ENCODE results near the gene MRPL58.
A peak's percentile ranks its signal among the peaks of the same experiment; 100 is the strongest.
"Not testable (repeated sequence)": the region's sequence is repeated elsewhere in the genome, so short reads cannot be mapped to it uniquely, and the experiment has no call there.

Gene MRPL58

GRCh38 chr17:74978240-74978639 lies 34.2 kb upstream of the MRPL58 start:
- no peak overlapping the region for H3K4me3 Mint-ChIP-seq
- H3K4me1 Mint-ChIP-seq (ENCODE audit: low read depth) = peaks cover 24% of the 10 kb centered on the region
- H3K9me3 Mint-ChIP-seq = no peaks in the 10 kb centered on the region
- H3K36me3 Mint-ChIP-seq (ENCODE audit: low read depth) = no peaks in the 10 kb centered on the region
- intact Hi-C loops (cut with micrococcal nuclease) = no loop called here
- no peak overlapping the region for H3K27ac Mint-ChIP-seq
- peaks cover 78% of the 10 kb centered on the region for H3K27me3 Mint-ChIP-seq

GRCh38 chr17:74979408-74980146 lies 32.9 kb upstream of the MRPL58 start:
- Mint-ChIP-seq H3K4me1 (ENCODE audit: low read depth) (peaks cover 24% of the 10 kb centered on the region), H3K27ac (no peak overlapping the region), H3K4me3 (no peak overlapping the region), H3K36me3 (ENCODE audit: low read depth) (no peaks in the 10 kb centered on the region), H3K9me3 (no peaks in the 10 kb centered on the region), H3K27me3 (peaks cover 76% of the 10 kb centered on the region)
- intact Hi-C loops (cut with micrococcal nuclease) = no loop called here

DNA sequence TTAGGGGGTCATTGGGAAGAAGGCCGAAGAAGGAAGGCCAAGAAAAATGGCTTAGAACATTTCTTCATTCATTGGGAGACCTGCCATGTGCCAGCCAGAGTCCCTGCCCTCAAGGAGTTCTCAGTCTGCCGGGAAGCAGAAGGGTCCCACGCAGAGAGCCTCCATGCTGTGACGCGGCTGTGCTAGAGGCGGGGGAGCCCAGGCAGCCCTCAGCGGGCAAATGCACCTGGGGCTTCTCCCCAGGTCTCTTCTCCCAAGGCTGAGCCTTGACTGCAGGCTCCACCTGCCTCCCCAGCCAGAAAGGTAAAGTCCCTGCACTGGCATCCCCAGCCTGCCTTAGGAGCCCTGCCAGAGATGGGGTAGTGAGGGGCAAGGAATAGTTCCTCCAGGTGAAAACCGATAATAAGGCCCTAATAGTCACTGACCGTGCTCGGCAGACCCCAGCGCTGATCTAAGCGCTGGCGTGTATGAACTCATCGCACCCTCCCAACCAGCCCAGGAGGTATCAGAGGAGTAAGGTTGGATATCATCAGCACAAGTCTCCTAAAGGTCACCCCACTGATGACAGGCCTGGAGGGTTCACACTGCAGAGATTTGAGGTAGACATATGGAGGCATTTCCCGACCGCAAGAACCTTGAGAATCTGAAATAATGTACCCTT lies 31.0 kb upstream of the MRPL58 start:
- Mint-ChIP-seq H3K4me3 (peak overlapping the region; percentile 70), H3K27me3 (peaks cover 70% of the 10 kb centered on the region), H3K4me1 (ENCODE audit: low read depth) (peaks cover 35% of the 10 kb centered on the region), H3K9me3 (no peaks in the 10 kb centered on the region), H3K36me3 (ENCODE audit: low read depth) (no peaks in the 10 kb centered on the region), H3K27ac (peak overlapping the region; percentile 1)
- intact Hi-C loops (cut with micrococcal nuclease) = no loop called here

- intact Hi-C loops (cut with micrococcal nuclease) = no loop called here
- Mint-ChIP-seq H3K9me3 (no peaks in the 10 kb centered on the region), H3K4me1 (ENCODE audit: low read depth) (peaks cover 37% of the 10 kb centered on the region), H3K27me3 (peaks cover 67% of the 10 kb centered on the region), H3K4me3 (peak overlapping the region; percentile 70), H3K27ac (peak overlapping the region; percentile 1), H3K36me3 (ENCODE audit: low read depth) (no peaks in the 10 kb centered on the region)
Observed at GRCh38 chr17:74981979-74982662, 30.3 kb upstream of the MRPL58 start.

GRCh38 chr17:74982663-74983313 lies 29.7 kb upstream of the MRPL58 start:
- H3K9me3 Mint-ChIP-seq; H3K36me3 Mint-ChIP-seq (ENCODE audit: low read depth); H3K27ac Mint-ChIP-seq; intact Hi-C loops (cut with micrococcal nuclease): not testable (repeated sequence)
- H3K27me3 Mint-ChIP-seq = peaks cover 66% of the 10 kb centered on the region
- peak overlapping the region; percentile 70 for H3K4me3 Mint-ChIP-seq
- H3K4me1 Mint-ChIP-seq (ENCODE audit: low read depth) = peaks cover 40% of the 10 kb centered on the region

DNA sequence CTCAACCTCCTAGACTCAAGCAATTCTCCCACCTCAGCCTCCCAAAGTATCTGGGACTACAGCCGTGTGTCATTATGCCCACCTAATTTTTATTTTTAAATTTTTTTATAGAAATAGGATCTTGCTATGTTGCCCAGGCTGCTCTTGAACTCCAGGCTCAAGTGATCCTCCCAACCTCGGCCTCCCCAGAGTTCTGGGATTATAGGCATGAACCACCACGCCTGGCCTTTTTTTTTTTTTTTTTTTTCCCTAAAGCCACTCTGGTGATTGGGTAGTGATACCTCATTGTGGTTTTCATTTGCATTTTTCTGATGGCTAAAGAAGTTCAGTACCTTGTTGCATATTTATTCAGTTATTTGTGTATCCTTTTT lies 26.3 kb upstream of the MRPL58 start:
- Mint-ChIP-seq H3K36me3 (ENCODE audit: low read depth) (peaks cover 11% of the 10 kb centered on the region), H3K27me3 (peaks cover 61% of the 10 kb centered on the region), H3K9me3 (no peaks in the 10 kb centered on the region), H3K27ac (no peak overlapping the region), H3K4me3 (no peak overlapping the region), H3K4me1 (ENCODE audit: low read depth) (peaks cover 53% of the 10 kb centered on the region)
- intact Hi-C loops (cut with micrococcal nuclease) = no loop called here

- peaks cover 19% of the 10 kb centered on the region for H3K36me3 Mint-ChIP-seq (ENCODE audit: low read depth)
- peaks cover 54% of the 10 kb centered on the region for H3K27me3 Mint-ChIP-seq
- H3K27ac Mint-ChIP-seq = peak within 1 kb of the TSS; percentile 92
- H3K9me3 Mint-ChIP-seq = no peaks in the 10 kb centered on the region
- intact Hi-C loops (cut with micrococcal nuclease) = no loop called here
- H3K4me3 Mint-ChIP-seq = peak within 1 kb of the TSS; percentile 83
- H3K4me1 Mint-ChIP-seq (ENCODE audit: low read depth) = peaks cover 55% of the 10 kb centered on the region
Observed at GRCh38 chr17:74987418-74987908, 25.0 kb upstream of the MRPL58 start, which contains the start of gene CDR2L. Gene CDR2L, plus strand, starts transcription at chr17:74987632. Its CDS starts 412 bp downstream, at chr17:74988044.

DNA sequence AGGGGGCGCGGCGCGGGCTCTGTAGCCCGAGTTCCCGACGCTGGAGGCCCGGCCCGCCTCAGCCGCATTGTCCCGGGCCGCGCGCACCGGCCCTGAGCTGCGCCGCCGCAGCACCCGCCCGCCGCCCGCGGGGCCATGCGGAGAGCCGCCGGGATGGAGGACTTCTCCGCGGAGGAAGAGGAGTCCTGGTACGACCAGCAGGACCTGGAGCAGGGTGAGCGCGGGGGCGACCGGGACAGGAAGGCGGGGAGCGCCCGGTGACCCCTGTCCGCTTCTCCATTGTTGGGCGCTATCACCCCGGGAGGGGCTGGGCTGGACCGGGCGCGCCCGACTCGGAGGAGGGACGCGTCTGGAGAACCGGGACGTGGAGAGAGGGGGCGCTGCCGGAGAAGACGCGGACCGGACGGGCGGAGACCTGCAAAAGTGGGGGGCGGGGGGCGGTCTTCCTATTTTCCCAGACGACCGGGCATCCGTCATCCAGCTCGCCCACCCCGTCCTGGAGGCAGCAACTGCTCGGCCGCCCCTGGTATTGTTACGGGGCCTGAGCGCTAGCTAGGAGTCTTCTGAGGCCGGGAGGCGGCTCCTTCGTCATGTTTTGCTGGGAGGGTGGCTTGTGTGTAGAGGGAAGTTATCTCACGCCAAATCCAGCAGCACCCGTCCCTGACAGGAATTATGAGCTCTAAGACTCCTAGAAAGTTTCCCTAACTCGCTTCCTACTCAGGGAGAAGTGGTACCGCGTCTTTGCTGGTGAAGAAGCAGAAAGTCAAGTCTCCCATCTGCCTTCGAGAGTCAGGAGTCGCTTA lies 24.4 kb upstream of the MRPL58 start:
- peaks cover 54% of the 10 kb centered on the region for H3K27me3 Mint-ChIP-seq
- H3K4me1 Mint-ChIP-seq (ENCODE audit: low read depth) = peaks cover 57% of the 10 kb centered on the region
- H3K9me3 Mint-ChIP-seq = no peaks in the 10 kb centered on the region
- intact Hi-C loops (cut with micrococcal nuclease) = no loop called here
- peak overlapping the region; percentile 83 for H3K4me3 Mint-ChIP-seq
- H3K27ac Mint-ChIP-seq = peak overlapping the region; percentile 81
- peaks cover 21% of the 10 kb centered on the region for H3K36me3 Mint-ChIP-seq (ENCODE audit: low read depth)

GRCh38 chr17:74990581-74991105 lies 21.8 kb upstream of the MRPL58 start:
- Mint-ChIP-seq H3K27me3 (peaks cover 37% of the 10 kb centered on the region), H3K4me1 (ENCODE audit: low read depth) (peaks cover 54% of the 10 kb centered on the region), H3K9me3 (no peaks in the 10 kb centered on the region), H3K27ac (no peak overlapping the region), H3K4me3 (no peak overlapping the region), H3K36me3 (ENCODE audit: low read depth) (peaks cover 21% of the 10 kb centered on the region)
- intact Hi-C loops (cut with micrococcal nuclease) = no loop called here

GRCh38 chr17:74992223-74992622 lies 20.2 kb upstream of the MRPL58 start:
- intact Hi-C loops (cut with micrococcal nuclease) = no loop called here
- H3K27ac Mint-ChIP-seq = no peak overlapping the region
- H3K27me3 Mint-ChIP-seq = peaks cover 35% of the 10 kb centered on the region
- no peaks in the 10 kb centered on the region for H3K9me3 Mint-ChIP-seq
- H3K4me1 Mint-ChIP-seq (ENCODE audit: low read depth) = peaks cover 55% of the 10 kb centered on the region
- no peak overlapping the region for H3K4me3 Mint-ChIP-seq
- peaks cover 21% of the 10 kb centered on the region for H3K36me3 Mint-ChIP-seq (ENCODE audit: low read depth)

DNA sequence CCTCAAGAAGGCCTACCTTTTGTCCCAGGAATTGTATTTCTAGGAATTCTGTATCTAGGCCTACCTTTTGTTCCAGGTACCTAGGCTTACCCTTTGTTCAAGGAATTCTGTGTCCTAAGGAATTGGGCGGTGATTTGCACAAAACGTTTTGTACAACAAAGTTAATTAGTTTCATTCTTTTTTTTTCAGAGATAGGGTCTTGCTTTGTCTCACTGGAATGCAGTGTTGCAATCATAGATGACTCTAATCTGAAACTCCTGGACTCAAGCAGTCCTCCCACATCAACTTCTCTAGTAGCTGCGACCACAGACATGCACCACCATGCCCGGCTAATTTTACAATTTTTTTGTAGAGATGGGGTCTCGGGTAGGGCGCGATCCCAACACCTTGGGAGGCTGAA lies 18.0 kb upstream of the MRPL58 start:
- peaks cover 21% of the 10 kb centered on the region for H3K27me3 Mint-ChIP-seq
- no peaks in the 10 kb centered on the region for H3K9me3 Mint-ChIP-seq
- H3K4me3 Mint-ChIP-seq = no peak overlapping the region
- H3K27ac Mint-ChIP-seq = no peak overlapping the region
- intact Hi-C loops (cut with micrococcal nuclease) = no loop called here
- H3K36me3 Mint-ChIP-seq (ENCODE audit: low read depth) = peaks cover 15% of the 10 kb centered on the region
- H3K4me1 Mint-ChIP-seq (ENCODE audit: low read depth) = peaks cover 56% of the 10 kb centered on the region

DNA sequence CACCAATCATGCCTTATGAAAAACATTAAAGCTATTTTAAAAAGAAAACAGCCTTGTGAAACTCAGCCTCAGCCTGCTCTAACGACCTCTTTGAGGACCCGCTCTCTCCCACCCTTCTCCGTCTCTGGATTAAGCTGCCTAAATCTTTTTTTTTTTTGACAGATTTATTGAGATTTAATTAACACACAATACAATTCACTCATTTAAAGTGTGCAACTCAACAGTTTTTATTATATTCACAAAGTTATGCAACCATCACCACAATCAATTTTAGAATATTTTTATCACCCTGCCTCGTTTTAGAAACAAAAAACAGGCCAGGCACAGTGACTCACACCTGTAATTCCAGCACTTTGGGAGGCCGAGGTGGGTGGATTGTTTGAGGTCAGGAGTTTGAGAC lies 16.6 kb upstream of the MRPL58 start:
- no peaks in the 10 kb centered on the region for H3K9me3 Mint-ChIP-seq

GRCh38 chr17:74998783-74999182 lies 13.7 kb upstream of the MRPL58 start:
- Mint-ChIP-seq H3K4me3 (no peak overlapping the region), H3K36me3 (ENCODE audit: low read depth) (peaks cover 31% of the 10 kb centered on the region), H3K4me1 (ENCODE audit: low read depth) (peaks cover 53% of the 10 kb centered on the region), H3K27ac (peak overlapping the region; percentile 13), H3K27me3 (peaks cover 7% of the 10 kb centered on the region), H3K9me3 (no peaks in the 10 kb centered on the region)
- intact Hi-C loops (cut with micrococcal nuclease) = no loop called here

More for the DNA sequence above, 16.6 kb upstream of the MRPL58 start:
- peaks cover 13% of the 10 kb centered on the region for H3K27me3 Mint-ChIP-seq
- peaks cover 45% of the 10 kb centered on the region for H3K4me1 Mint-ChIP-seq (ENCODE audit: low read depth)
- peaks cover 12% of the 10 kb centered on the region for H3K36me3 Mint-ChIP-seq (ENCODE audit: low read depth)
- H3K4me3 Mint-ChIP-seq = no peak overlapping the region
- intact Hi-C loops (cut with micrococcal nuclease) = no loop called here
- no peak overlapping the region for H3K27ac Mint-ChIP-seq
